Astrocyte of the cerebellum (primary cell): ENCODE results near the gene MFAP3.

ENCODE experiments used
- DNase-seq: peaks from one replicate; pipeline ENCODE4 v3.0.0-alpha.2; 2011; ENCODE audit warnings: low read depth
- H3K4me3 ChIP-seq: 2 replicates; pipeline ENCODE4 v1.5.1; 2011; ENCODE audit warnings: mild to moderate bottlenecking, low read depth, low read length, moderate library complexity
- CTCF ChIP-seq: IDR thresholded peaks from 2 replicates; pipeline ENCODE4 v1.5.1; 2012; ENCODE audit warnings: low read length, low read depth, moderate library complexity, mild to moderate bottlenecking; ENCODE audit errors: missing control alignments
- in situ Hi-C: cut with HindIII; loops from 2 replicates; pipeline ENCODE4 v1.10.0; 2017; ENCODE audit warnings: low sequenced_read_pairs

Gene MFAP3

GRCh38 chr5:154086146-154086545 lies 47.4 kb downstream of the MFAP3 start:
- DNase-seq = no peak
- H3K4me3 ChIP-seq = no peak overlapping the region
- in situ Hi-C loops = no loop called here
- no peak for TF ChIP-seq CTCF

GRCh38 chr5:154086641-154087040 lies 47.9 kb downstream of the MFAP3 start:
- TF ChIP-seq CTCF = no peak
- H3K4me3 ChIP-seq = no peak overlapping the region
- no peak for DNase-seq
- in situ Hi-C loops = no loop called here

- H3K4me3 ChIP-seq = no peak overlapping the region
- in situ Hi-C loops = no loop called here
- peak; percentile 54 for DNase-seq
- TF ChIP-seq CTCF = no peak
Measured at GRCh38 chr5:154087260-154087659, 48.5 kb downstream of the MFAP3 start.

- TF ChIP-seq CTCF = no peak
- no peak overlapping the region for H3K4me3 ChIP-seq
- DNase-seq = no peak
- in situ Hi-C loops = no loop called here
Measured at GRCh38 chr5:154088801-154089200, 50.0 kb downstream of the MFAP3 start.

- in situ Hi-C loops = no loop called here
- no peak overlapping the region for H3K4me3 ChIP-seq
- no peak for DNase-seq
- no peak for TF ChIP-seq CTCF
Measured at GRCh38 chr5:154090656-154091055, 51.9 kb downstream of the MFAP3 start.

GRCh38 chr5:154092356-154093141 lies 53.8 kb downstream of the MFAP3 start:
- in situ Hi-C loops = no loop called here
- DNase-seq = no peak
- H3K4me3 ChIP-seq = no peak overlapping the region

More at GRCh38 chr5:154092356-154093141, 53.8 kb downstream of the MFAP3 start:
- TF ChIP-seq CTCF = no peak
